GM19025 (cell line): ENCODE measurements around the gene SORBS2.

Source experiments
- ATAC-seq: cut with Tn5 transposase; IDR thresholded peaks from one replicate; pipeline ENCODE4 v1.9.1; 2021; ENCODE audit warnings: mild to moderate bottlenecking, low read depth, moderate library complexity; ENCODE audit not compliant: unreplicated experiment

The SORBS2 gene

DNA sequence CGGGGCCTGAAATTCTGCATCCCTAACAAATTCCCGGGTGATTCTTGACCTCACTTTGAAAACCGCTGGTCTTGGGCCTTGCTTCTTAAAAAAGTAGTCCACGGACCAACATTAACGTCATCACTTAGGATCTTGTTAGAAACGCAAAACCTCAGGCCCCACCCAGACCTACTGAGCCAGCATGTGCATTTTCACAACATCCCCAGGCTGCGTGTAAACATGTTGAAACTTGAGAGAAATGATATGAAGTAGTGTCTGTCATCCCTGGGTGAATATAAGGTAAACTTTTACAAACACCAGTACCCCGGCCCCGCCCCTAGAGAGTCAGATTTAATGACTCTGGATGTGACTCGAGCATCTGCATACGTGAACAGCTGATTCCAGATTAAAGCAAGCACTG lies 33.7 kb downstream of the SORBS2 start:
- no peak for ATAC-seq

DNA sequence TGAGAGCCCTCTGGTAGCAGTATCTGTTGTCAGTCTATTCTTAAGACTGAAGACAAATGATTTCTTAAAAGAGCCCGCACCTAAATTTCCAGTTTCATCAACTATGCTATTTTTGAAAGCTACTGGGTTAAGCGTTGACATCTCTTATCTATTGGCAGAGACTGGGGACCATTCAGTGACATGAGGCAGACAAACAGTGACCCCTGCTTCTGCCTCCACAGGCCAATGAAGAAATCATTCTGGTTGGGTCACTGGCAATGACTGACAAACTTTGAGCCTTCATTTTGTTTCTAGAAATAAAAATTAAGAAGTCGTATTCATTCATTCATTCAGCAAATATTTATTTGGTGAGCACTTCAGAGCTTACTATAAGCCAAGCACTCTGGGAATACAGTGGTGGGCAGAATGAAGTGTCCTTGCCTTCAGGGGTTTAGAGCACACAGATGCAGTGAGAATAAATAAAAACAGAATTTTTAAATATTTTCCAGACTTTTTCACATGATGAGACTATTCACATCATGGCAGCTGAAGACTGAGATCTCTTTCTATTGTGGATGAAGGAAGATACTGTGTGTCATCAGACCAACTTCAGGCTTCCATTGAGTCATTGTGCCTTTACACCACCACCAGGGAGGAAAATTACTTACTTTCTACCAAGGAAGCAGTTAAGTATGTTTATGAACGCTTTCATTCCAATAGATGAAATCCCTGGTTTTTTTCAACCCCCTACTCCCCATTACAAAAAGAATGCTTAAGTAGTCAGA lies 36.0 kb downstream of the SORBS2 start:
- no peak for ATAC-seq

DNA sequence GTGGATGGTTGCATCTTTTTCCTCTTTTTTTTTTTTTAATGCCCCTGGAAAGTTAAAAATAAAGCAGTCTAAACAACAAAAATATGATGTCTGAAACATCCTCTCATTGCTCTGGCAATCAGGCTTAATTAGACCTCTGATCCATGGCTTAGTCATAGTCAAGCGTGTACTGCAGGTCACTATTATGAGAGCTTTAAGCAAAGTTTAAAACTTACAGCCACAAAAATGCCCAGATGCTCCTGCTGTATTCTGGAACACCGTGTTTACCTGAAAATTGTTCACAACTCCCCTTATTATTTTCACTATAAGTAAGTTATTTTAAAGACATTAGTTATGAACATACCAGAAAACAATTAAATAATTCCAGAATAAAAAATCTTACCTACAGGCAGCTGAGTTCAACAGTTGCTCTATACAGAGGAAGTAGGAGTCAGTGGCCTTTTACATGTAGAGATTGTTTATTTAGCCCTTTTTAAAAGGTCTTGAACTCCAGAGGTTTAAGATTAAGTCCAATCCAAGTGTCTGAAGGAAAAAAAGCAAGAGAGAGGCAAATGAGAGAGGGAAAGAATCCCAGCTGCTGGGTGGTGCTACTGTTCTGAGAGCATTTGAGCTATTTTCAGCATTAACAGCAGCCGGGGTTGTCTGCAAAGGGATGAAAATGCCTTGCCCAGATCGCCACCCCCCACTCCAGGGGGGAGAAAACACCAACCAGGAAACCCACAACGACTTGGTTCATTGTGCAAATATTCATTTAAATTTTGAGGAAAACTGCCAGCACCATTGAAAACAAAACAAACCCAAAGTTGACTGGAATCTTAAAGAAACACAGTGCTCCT lies 36.9 kb downstream of the SORBS2 start:
- no peak for ATAC-seq

DNA sequence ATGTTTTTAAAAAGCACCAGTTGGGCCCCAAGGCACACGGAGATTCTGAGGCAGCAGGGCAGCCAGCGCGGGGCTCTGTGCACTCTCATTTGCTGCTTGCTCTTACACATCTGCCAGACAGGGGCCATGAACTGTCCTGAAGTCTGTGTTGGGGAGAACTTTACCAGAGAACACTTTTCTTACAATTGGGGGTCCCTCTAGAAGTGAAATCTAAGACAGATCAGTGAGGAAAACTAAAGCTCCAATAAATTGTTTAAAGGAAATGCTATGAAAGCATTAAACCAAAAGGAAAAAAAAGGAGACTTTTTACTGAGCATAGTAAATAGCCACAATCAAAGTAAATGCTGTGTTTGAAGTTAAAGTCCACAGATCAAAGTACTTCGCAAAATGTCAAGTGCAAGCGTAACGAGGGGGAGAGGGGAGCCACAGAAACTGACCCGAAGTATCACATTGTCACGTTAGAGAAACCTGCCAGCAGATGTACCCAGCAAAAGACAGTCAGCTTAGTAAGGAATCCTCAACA lies 37.8 kb downstream of the SORBS2 start:
- ATAC-seq, result no peak

DNA sequence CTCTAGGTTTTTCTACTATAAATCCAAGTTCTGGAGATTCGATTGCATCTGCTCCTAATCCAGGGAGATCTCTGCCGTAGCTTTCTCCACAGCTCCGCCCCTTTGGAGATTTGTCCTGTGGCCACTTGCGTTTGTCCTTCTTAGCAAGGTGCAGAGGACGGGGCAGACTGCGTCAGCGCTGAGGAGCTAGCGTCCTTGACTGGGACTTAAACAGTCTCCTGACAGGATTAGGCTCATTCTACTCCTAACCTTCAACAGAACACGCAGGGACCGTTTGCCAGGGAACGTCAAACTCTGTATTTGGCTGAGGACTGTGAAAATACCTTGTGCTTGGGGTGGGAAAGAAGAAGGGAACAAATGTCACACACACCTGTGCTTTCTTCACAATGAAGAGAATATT lies 38.6 kb downstream of the SORBS2 start:
- ATAC-seq, result no peak

DNA sequence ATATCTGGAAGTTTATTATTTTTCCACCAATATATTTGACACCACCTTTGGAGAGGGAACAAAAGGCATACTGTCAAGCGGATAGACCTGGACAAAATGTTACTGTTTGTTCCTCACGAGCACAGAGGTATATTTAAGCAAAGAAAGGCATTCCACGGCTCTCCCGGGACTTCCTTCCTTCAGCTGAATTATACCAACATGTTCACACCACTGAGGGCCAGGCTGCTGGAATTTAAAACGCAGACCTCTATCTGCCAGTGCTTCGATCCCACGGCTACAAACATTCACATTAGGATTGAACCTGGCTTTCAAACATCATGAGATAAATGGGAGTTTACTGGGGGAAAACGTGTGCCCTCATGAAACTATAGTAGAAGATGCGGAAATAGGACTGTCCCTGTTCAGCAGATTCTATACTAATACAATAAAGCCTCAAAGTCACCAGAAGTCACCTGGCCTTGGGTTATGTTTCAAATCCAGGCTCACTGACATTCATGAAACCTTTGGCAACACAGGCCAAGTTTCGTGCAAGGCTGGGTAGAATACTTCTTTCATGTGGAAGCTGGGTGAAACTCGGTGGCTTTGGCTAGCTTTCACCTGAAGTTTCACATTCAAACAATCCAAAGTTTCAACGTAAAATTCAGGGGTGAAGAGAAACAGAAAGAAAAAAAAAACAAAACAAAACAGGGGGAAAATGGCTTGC lies 39.5 kb downstream of the SORBS2 start:
- ATAC-seq, result no peak

DNA sequence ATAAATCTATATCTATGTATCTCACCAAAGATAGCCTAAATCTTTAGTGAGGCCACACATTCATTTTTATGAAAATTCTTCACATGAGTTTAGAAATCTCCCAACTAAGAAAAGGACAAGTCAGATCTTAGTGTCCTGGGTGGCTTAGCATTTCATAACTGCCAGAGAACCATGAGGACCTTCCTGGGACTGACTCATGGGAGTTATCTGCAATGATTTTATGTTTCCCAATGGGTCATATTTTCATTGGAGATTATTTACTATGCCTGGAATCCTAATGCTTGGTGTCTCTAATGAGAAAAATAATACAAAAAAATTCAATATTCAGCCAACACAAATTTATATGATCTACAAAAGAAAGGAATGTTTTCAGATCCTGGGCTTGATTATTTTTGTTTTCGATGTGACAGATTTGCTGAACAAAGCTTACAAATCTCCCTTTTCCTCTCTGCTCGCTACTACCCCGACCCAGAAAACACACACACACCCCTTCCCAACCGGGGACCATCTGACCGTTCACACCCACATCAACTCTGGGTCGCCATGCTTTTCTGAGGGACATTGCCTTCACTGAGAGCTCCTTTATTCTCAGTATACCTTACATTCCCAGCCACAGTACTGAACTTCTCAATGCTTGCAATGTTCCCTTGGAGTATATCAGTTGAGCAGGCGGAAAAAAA lies 40.1 kb downstream of the SORBS2 start:
- ATAC-seq, result no peak

DNA sequence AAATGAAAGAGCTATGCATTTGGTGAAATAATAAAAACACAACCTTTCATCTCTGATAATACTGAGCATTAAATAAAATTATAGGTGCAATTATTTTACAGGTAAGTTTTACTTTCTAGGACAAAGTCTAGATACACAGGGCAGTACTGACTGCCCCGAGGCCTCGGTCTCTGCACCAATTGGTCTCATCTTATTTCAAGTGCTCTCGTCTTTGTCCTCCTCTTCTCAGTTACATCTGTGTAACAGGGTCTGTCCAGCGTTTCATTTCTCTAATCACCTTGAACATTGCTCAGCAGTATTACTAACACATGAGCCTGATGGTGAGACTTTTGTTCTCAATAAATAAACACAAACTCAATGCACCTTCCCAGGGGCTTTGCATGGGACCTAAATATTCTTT lies 44.5 kb downstream of the SORBS2 start:
- no peak for ATAC-seq

DNA sequence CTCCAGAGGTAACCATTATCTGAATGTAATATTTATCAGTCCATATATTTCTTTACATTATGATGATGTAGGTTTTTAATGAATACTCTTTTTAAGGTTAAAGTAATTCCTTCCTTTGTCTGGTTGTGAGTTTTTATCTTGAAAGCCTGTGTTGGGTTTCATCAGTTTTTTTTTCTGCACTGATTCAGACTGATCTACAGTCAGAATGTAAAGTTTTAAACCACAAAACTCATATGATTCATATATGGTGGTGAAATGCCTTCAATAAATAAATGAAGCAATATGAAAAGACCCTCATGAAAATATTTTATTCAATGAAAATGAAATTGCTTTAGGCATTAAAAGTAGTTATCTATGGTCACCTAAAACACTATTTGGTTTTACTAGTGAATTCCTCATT lies 47.1 kb downstream of the SORBS2 start:
- ATAC-seq, result no peak

DNA sequence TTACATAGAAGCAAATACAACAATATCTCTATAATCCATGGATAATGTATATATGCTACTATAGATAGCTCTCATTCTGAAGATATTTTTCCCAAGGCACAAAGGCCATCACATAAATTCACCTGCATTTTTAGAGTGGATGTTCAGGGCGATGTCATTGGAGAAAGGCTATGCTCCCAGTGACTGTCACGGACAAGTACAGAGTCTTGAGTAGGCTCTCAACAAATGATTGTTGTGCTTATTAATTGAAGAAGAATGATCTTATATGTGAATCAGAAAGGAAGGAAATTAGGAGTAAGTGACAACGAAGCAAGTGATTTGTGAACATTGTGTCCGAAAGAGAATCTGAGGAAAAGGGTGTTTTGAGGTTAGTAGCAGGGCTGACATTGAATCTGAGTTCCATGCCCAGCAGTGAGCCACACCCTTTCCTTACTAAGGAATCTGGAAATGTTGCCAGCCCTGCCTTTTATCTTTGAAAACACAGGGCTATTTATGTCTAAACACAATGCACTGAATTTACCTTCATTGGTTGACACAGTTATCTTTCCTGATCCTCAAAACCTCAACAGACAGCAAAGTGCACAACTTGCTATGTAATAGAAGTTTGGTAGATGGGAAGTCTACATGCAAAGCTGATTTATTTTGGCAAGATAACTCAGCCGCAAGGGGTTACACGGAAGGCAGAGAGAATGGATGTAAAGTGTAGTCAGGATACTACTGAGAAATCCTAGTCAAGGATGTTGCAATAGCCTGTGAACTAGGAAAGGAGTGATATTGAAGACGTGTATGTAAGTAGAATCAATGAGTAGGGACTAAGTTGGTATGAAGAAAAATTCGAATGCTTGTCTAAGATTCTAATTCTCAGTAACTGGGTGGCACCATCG lies 50.4 kb downstream of the SORBS2 start:
- ATAC-seq, result no peak

DNA sequence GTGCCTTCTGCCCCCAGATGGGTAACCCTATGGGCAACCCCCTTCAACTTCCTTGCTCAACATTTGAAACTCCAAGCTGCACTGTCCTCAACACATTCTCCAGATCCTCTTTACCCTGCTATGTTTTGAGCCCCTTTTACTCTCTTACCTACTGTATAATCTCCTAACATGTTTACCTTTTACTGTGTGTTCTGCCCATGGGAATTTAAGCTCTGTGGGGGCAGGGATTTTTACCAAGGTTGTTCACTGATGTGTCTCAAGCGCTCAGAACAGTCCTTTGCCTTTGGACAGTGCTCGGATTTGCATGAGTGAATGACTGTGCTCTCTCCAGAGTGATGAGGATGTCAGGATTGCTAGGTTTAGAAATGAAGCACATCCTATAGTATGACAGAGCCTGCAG lies 53.2 kb downstream of the SORBS2 start:
- ATAC-seq, result no peak

DNA sequence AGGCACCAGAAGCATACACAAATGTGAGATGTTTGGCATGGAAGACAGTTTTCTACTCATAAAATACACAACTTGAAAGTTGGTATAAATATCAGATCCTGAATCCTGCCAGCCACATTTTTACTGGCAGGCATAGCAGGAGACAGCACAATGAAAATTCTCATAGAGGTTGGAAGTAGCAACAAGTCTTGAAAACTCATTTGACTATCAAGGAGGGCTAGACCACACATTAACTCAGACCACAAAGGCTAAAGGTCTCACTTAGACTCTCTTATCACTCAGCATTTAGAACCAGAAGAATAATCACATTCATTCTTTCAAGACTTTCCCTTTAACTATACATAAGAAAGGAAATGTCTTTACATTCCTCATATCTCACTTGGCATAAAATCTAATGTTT lies 56.5 kb downstream of the SORBS2 start:
- ATAC-seq, result no peak

DNA sequence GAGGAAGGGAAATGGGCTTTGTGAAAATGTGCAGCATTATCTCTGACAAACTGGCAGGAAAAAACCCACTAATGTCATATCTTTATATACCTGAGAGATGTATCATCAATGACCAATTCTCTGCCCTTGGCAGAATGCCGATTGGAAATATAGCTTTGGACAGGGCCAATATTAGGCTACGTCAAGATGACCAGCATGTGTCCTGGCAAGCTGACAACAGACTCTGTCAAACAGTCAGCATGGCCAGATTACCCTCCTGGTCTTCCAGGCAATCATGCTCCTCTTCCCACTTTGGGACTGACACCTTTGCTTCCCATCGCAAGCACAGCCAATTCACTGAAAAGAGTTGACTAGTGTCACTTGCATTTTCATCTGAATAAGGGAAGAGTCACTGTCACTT lies 57.0 kb downstream of the SORBS2 start:
- no peak for ATAC-seq

DNA sequence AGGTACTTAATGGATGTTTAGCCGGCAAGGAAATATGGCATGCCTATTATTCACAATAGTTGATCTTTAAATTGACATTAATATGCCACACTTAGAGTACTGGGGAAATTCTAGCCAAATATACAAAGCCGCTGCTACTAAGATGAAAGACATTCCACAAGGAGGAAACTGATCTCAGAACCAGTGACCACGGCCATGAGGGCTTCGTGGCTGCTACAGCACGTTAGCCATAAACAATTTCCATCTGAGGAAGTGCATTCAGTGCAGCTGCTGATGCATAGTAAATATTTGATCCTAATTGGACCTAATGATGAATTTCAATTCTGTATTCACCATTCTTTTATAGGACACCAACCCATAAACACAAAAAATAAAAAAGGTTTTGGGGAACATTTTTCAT lies 59.1 kb downstream of the SORBS2 start:
- ATAC-seq, result no peak

DNA sequence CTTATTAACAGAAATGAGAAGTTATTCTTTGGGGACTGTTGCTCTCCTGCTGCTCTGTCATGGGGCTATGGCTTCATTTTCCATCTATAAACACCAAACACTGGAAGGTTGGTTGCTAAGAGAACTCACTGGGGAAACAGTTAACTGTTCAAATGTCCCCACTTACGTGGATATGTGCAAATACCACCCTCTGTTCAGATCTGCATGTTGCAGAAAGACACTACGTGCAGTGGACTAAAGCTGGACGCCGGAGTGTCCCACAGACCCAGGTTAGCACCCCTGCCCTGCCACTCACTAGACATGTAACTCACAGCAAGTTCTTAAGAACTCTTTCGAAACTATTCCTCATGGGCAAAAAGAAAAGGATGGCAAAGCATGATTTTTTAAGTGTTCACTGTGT lies 62.1 kb downstream of the SORBS2 start:
- ATAC-seq, result no peak

DNA sequence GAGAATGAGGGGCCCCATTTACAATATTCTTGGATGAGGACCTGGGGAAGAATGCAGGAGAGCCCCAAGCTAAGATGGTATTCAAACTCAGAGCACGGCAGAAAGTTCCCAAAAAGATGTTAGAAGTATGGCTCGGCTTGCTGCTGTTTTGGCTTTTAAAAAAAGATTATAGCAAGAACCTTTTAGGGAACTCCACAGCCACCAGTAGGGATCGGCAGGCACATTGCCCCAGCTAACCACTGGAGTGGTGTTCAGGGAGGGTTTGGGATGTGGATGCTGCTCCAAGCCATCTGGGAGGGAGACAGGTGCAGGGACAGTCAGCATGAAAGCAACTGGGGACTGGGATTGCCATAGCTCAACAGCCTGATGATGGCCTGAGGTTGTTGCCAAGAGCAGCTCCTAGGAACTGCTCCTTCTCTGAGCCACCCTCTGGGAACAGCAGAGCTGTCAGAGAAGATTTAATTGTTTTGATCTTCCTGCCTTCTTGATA lies 63.0 kb downstream of the SORBS2 start:
- no peak for ATAC-seq

DNA sequence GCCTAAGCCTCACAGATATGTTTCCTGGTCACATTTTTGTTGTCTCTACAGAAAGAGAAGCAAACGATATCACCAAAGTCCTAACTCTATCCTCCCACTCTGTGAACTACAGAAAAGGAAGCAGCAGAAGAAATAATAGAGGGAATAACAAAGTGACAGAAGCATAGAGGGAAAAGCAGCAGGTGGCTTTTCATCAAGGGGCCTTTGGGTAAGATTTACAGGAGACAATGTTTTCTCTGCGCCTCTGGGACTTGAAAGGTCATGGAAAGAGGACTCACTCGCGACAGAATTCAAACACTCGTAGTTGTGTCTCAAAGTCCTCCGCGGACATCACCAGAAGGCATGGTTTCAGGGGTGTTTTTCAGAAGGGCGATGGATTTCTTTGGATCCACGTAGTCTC lies 66.1 kb downstream of the SORBS2 start:
- ATAC-seq, result no peak

DNA sequence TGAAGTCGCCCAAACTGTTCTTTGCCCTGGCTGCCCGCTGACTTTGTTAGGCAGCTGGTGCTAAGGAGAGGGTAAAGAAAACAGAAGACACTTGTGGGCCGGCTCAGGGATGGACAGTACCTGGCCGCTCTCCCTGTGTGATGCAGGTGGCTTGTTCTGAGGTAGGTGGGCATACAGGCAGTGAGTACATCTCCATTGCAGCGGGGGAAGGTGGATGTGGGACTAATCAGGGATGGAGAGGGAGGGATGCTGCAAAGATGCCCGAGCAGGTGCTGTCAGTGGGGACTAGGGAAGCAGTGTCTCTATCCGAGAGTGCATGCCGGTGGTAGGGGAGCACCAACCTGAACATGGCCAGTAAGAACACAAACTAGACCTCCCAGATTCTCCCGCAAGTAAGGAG lies 67.0 kb downstream of the SORBS2 start:
- no peak for ATAC-seq

DNA sequence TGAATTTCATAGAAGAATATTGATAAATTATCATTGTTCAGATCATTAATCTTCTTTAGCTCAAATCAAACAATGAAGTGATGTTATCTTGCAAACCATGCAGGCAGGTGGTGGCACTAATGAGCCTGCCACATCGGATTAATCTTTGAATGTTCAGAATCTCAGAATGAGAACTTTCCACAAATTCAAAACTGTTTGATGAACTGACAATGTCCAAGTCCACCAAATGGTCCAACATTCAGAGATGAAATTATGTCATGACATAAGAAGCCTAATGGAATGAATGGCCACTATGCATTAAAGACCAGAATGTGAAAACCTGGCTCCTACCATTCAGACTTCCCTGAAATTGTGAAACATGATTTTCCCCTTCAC lies 67.5 kb downstream of the SORBS2 start:
- ATAC-seq, result no peak
